KOPT-K1 (cell line): ENCODE data around the gene EBPL.
"Not testable (repeated sequence)": the region's sequence is repeated elsewhere in the genome, so short reads cannot be mapped to it uniquely, and the experiment has no call there.

ENCODE experiments used
- H3K27ac ChIP-seq: fragments of 200-600 bp; sonication (generic); 2 replicates; pipeline ENCODE4 v1.5.1; 2016; ENCODE audit warnings: antibody characterized with exemption, mild to moderate bottlenecking, low read depth, low read length; ENCODE audit not compliant: poor library complexity, severe bottlenecking
- H3K36me3 ChIP-seq: fragments of 200-600 bp; sonication (generic); 2 replicates; pipeline ENCODE4 v1.5.1; 2017; ENCODE audit warnings: antibody characterized with exemption, mild to moderate bottlenecking, low read length, moderate library complexity; ENCODE audit not compliant: insufficient read depth
- H3K9me3 ChIP-seq: fragments of 200-600 bp; sonication (generic); 2 replicates; pipeline ENCODE4 v1.5.1; 2017; ENCODE audit warnings: antibody characterized with exemption, low read length, mild to moderate bottlenecking; ENCODE audit not compliant: insufficient read depth, poor library complexity, severe bottlenecking

Gene EBPL

GRCh38 chr13:49632156-49632555 lies 59.1 kb downstream of the EBPL start:
- Histone ChIP-seq H3K27ac (no peak overlapping the region), H3K9me3 (no peaks in the 10 kb centered on the region), H3K36me3 (peaks cover 15% of the 10 kb centered on the region)

GRCh38 chr13:49630580-49630979 lies 60.7 kb downstream of the EBPL start:
- no peaks in the 10 kb centered on the region for H3K9me3 ChIP-seq
- H3K36me3 ChIP-seq = peaks cover 15% of the 10 kb centered on the region
- H3K27ac ChIP-seq = no peak overlapping the region

DNA sequence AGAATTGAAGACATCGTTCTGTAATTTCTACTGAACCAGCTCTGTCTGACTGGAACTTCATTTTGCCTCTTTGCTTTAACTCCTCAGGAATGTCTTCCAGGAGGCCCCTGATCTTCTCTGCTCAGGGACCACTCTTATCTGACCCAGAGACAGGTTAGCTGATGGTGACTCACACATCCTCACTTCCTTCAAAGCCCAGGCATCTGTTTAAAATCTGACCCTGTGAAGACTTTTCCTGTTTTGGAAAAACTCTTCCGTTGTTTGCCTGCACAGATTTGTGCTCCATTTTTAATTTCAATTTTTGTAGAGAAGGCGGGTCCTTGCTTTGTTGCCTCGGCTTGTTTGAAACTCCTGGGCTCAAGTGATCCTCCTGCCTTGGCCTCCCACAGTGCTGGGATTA lies 61.3 kb downstream of the EBPL start:
- H3K27ac ChIP-seq = no peak overlapping the region
- H3K36me3 ChIP-seq = peaks cover 15% of the 10 kb centered on the region
- H3K9me3 ChIP-seq = no peaks in the 10 kb centered on the region

- Histone ChIP-seq H3K27ac (peak overlapping the region; percentile 76), H3K9me3 (no peaks in the 10 kb centered on the region), H3K36me3 (peaks cover 15% of the 10 kb centered on the region)
These were observed 61.9 kb downstream of the EBPL start for GRCh38 chr13:49629196-49629938.

GRCh38 chr13:49627831-49628652 lies 63.2 kb downstream of the EBPL start, which contains the start of gene ARL11:
TSS of gene ARL11 (plus strand) at chr13:49628507. CDS start at chr13:49630448, 1,941 bp downstream.
- Histone ChIP-seq H3K9me3 (no peaks in the 10 kb centered on the region), H3K36me3 (peaks cover 15% of the 10 kb centered on the region), H3K27ac (peak within 1 kb of the TSS; percentile 76)

GRCh38 chr13:49625392-49626079 lies 65.8 kb downstream of the EBPL start:
- no peak overlapping the region for H3K27ac ChIP-seq
- H3K36me3 ChIP-seq = peaks cover 9% of the 10 kb centered on the region; the same call in 1 of the 2 replicates
- no peaks in the 10 kb centered on the region for H3K9me3 ChIP-seq

DNA sequence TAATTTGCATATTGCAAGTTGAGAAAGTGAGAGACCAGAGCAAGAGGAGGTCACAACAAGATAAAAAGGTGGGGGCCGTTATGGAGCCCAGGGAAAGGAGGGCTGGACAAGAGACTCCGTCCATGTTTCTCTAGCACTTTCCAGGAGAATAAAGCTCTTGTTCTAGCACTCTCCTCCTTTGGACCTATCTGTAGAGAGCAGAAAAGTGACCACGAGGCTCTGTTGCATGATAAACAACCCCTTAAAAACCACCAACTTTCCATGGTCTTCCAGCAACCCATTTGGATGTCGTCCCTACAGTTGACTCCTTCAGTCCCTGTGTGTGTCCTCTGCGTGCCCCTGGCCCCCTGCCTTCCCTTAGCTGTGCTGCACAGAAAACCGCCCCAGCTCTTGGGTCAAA lies 67.1 kb downstream of the EBPL start:
- Histone ChIP-seq H3K27ac (no peak overlapping the region), H3K36me3 (no peaks in the 10 kb centered on the region)

GRCh38 chr13:49622174-49622946 lies 68.9 kb downstream of the EBPL start:
- H3K27ac ChIP-seq = no peak overlapping the region
- H3K36me3 ChIP-seq = no peaks in the 10 kb centered on the region
- H3K9me3 ChIP-seq = no peaks in the 10 kb centered on the region

More for the DNA sequence above, 67.1 kb downstream of the EBPL start:
- H3K9me3 ChIP-seq = no peaks in the 10 kb centered on the region

GRCh38 chr13:49620170-49620621 lies 71.1 kb downstream of the EBPL start:
- H3K27ac ChIP-seq = peak overlapping the region; percentile 76
- no peaks in the 10 kb centered on the region for H3K9me3 ChIP-seq
- no peaks in the 10 kb centered on the region for H3K36me3 ChIP-seq

GRCh38 chr13:49616676-49617065 lies 74.6 kb downstream of the EBPL start:
- Histone ChIP-seq H3K36me3 (no peaks in the 10 kb centered on the region), H3K9me3 (peaks cover 8% of the 10 kb centered on the region), H3K27ac (no peak overlapping the region)

DNA sequence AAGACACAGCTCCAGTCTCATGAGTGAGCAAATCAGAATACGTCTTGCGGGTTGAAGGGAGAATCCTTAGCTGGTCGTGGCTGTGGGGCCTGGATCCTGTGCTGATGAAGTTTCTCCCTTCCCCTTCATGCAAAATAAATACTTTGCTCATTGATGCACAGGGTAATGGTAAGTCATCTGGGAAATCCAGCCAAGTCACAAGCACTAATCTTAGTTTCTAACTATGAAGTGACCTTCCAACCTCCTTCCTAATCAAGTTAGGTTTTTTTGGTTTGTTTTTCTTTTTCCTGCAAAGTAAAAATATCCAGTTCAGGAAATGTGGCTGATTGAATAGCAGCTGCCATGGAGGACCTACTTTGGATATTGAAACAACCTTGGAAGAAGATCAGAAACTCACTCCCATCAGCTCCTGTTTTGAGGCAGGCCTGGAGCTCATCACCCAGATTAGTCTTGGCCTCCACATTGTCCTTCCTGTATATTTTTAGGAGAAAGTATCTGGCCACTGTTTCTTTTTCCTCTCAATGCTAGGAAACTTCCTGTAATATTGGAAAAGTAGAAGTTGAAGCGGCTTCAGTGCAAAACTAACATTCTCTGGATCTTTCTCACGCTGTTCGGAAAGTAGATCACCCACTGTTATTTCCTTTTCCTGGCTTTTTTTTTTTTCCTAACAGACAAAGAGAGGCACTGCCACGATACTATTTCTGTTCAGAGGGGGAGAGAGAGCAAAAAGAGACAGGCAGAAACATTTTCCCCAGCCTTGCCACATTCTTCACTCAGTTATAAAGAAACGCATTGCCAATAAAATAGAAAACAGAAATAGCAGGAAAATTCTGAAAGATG lies 75.2 kb downstream of the EBPL start:
- Histone ChIP-seq H3K9me3 (peaks cover 8% of the 10 kb centered on the region), H3K36me3 (no peaks in the 10 kb centered on the region), H3K27ac (no peak overlapping the region)

DNA sequence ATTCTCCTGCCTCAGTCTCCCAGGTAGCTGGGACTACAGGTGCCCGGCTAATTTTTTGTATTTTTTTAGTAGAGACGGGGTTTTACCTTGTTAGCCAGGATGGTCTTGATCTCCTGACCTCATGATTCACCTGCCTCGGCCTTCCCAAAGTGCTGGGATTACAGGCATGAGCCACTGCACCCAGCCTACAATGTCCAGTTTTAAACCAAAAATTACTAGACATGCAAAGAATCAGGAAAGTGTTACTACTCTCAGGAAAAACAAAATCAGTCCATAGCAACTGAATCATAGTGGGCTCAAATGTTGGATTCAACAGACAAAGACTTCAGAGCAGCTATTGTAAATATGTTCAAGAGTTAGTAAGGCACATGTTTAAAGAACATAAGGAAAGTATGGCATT lies 79.2 kb downstream of the EBPL start:
- H3K27ac ChIP-seq, H3K9me3 ChIP-seq, H3K36me3 ChIP-seq: not testable (repeated sequence)
